ENCODE measurements around the gene CCDC188. TPM values are rescaled to one million over a fixed set of nuclear protein-coding genes. Genes with fewer than 3 reads are reported as not detected.

The CCDC188 gene
- total and polyA plus RNA-seq, 9 of the 15 experiments (the other 6 are each of a cell fraction or from before 2014, with no cell fraction given): not detected

DNA sequence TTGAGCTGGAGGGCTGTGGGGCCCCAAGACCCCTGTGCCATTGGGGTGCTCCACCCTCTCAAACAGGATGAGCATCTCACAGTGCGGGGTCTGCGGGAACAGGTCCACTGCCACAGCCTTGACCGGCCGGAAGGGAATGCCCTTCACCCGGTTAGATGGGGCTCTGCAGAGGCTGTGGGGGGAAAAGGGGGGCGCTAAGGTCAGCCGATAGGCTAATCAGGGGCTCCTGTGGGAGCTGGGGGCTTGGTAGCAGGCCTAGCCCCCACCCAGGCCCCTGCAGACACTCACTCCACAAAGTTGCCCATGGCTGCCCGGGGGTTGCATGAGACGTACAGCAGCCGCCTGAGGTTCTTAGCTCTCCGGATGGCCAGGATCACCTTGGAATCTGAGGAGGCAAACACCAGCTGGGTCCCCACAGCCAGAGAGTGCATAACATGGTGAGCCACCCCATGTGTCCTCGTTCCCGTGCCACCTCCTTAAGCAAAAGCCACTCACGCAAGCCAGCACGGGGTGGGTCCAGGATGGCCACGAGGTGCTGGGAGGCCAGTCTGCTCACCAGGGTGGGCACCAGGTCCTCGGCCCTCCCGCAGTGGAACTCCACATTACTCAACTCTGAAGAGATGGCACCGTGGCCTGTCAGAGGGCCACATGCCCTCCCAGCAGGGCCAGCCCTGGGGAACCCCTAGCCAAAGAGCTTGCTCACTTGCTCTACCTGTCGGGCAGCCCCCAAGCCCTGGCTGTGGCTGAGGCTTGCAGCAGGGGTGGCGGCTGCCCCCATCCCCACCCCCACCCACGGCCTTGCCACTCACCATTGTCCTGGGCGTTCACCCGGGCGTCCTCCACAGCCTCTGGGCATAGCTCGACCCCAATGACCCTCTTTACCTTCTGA is 38.0 kb downstream of the CCDC188 start (continued):
- TF ChIP-seq, protein P1, sequence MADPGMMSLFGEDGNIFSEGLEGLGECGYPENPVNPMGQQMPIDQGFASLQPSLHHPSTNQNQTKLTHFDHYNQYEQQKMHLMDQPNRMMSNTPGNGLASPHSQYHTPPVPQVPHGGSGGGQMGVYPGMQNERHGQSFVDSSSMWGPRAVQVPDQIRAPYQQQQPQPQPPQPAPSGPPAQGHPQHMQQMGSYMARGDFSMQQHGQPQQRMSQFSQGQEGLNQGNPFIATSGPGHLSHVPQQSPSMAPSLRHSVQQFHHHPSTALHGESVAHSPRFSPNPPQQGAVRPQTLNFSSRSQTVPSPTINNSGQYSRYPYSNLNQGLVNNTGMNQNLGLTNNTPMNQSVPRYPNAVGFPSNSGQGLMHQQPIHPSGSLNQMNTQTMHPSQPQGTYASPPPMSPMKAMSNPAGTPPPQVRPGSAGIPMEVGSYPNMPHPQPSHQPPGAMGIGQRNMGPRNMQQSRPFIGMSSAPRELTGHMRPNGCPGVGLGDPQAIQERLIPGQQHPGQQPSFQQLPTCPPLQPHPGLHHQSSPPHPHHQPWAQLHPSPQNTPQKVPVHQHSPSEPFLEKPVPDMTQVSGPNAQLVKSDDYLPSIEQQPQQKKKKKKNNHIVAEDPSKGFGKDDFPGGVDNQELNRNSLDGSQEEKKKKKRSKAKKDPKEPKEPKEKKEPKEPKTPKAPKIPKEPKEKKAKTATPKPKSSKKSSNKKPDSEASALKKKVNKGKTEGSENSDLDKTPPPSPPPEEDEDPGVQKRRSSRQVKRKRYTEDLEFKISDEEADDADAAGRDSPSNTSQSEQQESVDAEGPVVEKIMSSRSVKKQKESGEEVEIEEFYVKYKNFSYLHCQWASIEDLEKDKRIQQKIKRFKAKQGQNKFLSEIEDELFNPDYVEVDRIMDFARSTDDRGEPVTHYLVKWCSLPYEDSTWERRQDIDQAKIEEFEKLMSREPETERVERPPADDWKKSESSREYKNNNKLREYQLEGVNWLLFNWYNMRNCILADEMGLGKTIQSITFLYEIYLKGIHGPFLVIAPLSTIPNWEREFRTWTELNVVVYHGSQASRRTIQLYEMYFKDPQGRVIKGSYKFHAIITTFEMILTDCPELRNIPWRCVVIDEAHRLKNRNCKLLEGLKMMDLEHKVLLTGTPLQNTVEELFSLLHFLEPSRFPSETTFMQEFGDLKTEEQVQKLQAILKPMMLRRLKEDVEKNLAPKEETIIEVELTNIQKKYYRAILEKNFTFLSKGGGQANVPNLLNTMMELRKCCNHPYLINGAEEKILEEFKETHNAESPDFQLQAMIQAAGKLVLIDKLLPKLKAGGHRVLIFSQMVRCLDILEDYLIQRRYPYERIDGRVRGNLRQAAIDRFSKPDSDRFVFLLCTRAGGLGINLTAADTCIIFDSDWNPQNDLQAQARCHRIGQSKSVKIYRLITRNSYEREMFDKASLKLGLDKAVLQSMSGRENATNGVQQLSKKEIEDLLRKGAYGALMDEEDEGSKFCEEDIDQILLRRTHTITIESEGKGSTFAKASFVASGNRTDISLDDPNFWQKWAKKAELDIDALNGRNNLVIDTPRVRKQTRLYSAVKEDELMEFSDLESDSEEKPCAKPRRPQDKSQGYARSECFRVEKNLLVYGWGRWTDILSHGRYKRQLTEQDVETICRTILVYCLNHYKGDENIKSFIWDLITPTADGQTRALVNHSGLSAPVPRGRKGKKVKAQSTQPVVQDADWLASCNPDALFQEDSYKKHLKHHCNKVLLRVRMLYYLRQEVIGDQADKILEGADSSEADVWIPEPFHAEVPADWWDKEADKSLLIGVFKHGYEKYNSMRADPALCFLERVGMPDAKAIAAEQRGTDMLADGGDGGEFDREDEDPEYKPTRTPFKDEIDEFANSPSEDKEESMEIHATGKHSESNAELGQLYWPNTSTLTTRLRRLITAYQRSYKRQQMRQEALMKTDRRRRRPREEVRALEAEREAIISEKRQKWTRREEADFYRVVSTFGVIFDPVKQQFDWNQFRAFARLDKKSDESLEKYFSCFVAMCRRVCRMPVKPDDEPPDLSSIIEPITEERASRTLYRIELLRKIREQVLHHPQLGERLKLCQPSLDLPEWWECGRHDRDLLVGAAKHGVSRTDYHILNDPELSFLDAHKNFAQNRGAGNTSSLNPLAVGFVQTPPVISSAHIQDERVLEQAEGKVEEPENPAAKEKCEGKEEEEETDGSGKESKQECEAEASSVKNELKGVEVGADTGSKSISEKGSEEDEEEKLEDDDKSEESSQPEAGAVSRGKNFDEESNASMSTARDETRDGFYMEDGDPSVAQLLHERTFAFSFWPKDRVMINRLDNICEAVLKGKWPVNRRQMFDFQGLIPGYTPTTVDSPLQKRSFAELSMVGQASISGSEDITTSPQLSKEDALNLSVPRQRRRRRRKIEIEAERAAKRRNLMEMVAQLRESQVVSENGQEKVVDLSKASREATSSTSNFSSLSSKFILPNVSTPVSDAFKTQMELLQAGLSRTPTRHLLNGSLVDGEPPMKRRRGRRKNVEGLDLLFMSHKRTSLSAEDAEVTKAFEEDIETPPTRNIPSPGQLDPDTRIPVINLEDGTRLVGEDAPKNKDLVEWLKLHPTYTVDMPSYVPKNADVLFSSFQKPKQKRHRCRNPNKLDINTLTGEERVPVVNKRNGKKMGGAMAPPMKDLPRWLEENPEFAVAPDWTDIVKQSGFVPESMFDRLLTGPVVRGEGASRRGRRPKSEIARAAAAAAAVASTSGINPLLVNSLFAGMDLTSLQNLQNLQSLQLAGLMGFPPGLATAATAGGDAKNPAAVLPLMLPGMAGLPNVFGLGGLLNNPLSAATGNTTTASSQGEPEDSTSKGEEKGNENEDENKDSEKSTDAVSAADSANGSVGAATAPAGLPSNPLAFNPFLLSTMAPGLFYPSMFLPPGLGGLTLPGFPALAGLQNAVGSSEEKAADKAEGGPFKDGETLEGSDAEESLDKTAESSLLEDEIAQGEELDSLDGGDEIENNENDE (IDR thresholded peaks at IDR 0.05; ENCODE audit: low read depth, low read length): peak; percentile 21
- TF ChIP-seq, protein P2, sequence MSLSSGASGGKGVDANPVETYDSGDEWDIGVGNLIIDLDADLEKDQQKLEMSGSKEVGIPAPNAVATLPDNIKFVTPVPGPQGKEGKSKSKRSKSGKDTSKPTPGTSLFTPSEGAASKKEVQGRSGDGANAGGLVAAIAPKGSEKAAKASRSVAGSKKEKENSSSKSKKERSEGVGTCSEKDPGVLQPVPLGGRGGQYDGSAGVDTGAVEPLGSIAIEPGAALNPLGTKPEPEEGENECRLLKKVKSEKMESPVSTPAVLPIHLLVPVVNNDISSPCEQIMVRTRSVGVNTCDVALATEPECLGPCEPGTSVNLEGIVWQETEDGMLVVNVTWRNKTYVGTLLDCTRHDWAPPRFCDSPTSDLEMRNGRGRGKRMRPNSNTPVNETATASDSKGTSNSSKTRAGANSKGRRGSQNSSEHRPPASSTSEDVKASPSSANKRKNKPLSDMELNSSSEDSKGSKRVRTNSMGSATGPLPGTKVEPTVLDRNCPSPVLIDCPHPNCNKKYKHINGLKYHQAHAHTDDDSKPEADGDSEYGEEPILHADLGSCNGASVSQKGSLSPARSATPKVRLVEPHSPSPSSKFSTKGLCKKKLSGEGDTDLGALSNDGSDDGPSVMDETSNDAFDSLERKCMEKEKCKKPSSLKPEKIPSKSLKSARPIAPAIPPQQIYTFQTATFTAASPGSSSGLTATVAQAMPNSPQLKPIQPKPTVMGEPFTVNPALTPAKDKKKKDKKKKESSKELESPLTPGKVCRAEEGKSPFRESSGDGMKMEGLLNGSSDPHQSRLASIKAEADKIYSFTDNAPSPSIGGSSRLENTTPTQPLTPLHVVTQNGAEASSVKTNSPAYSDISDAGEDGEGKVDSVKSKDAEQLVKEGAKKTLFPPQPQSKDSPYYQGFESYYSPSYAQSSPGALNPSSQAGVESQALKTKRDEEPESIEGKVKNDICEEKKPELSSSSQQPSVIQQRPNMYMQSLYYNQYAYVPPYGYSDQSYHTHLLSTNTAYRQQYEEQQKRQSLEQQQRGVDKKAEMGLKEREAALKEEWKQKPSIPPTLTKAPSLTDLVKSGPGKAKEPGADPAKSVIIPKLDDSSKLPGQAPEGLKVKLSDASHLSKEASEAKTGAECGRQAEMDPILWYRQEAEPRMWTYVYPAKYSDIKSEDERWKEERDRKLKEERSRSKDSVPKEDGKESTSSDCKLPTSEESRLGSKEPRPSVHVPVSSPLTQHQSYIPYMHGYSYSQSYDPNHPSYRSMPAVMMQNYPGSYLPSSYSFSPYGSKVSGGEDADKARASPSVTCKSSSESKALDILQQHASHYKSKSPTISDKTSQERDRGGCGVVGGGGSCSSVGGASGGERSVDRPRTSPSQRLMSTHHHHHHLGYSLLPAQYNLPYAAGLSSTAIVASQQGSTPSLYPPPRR (CRISPR knock-in tag; IDR thresholded peaks at IDR 0.05; ENCODE audit: borderline replicate concordance): no peak
- no peak for TF ChIP-seq ESRRB (CRISPR knock-in tag; IDR thresholded peaks at IDR 0.05; ENCODE audit: borderline replicate concordance)
- TF ChIP-seq, protein P3, sequence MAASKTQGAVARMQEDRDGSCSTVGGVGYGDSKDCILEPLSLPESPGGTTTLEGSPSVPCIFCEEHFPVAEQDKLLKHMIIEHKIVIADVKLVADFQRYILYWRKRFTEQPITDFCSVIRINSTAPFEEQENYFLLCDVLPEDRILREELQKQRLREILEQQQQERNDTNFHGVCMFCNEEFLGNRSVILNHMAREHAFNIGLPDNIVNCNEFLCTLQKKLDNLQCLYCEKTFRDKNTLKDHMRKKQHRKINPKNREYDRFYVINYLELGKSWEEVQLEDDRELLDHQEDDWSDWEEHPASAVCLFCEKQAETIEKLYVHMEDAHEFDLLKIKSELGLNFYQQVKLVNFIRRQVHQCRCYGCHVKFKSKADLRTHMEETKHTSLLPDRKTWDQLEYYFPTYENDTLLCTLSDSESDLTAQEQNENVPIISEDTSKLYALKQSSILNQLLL (CRISPR knock-in tag; IDR thresholded peaks at IDR 0.05; ENCODE audit: borderline replicate concordance): no peak
- TF ChIP-seq ZNF347 (CRISPR knock-in tag; IDR thresholded peaks at IDR 0.05; ENCODE audit: low read depth): no peak
- TF ChIP-seq KDM2B (CRISPR knock-in tag; IDR thresholded peaks at IDR 0.05): no peak
